Liver (tissue), 3 donors: ENCODE results near the gene SNX32.

Source experiments
- CTCF ChIP-seq: fragments of 150-350 bp; IDR thresholded peaks from 2 replicates; pipeline ENCODE4 v1.5.1; 2017; ENCODE audit warnings: improper control_type of control experiment, low read depth, low read length; ENCODE audit not compliant: missing input control
- GABPA ChIP-seq, 2 donors: IDR thresholded peaks in 1 of 2; conservative IDR thresholded peaks in 1 of 2; 2 replicates each; pipeline ENCODE4 v1.6.1; 2016; ENCODE audit warnings: antibody characterized with exemption in 2 of 2, mild to moderate bottlenecking in 1 of 2, moderate library complexity in 1 of 2
- HNF4A ChIP-seq, 2 donors: conservative IDR thresholded peaks; 2 replicates each; pipeline ENCODE4 v1.6.1; 2016; ENCODE audit warnings: antibody characterized with exemption in 2 of 2, mild to moderate bottlenecking in 2 of 2
- REST ChIP-seq: IDR thresholded peaks from 2 replicates; pipeline ENCODE4 v1.6.1; 2016; ENCODE audit warnings: antibody characterized with exemption, mild to moderate bottlenecking
- SP1 ChIP-seq: IDR thresholded peaks from 2 replicates; pipeline ENCODE4 v1.6.1; 2018; ENCODE audit warnings: antibody characterized with exemption, mild to moderate bottlenecking
- donor health status: healthy.
- donor health status: healthy.

GRCh38 chr11:65855927-65856363 lies 22.2 kb downstream of the SNX32 start:
- no peak for TF ChIP-seq CTCF
- no peak for TF ChIP-seq REST
- no peak for TF ChIP-seq HNF4A (conservative IDR thresholded peaks at IDR 0.05)
- no peak for TF ChIP-seq SP1
- no peak for TF ChIP-seq GABPA (IDR thresholded peaks at IDR 0.05 in 1 of 2, conservative IDR thresholded peaks at IDR 0.05 in 1 of 2)
